Raji (cell line): ENCODE results near the gene HSP90B1.

Source experiments
- POLR2A ChIP-seq: IDR thresholded peaks from 2 replicates; pipeline ENCODE4 v1.6.1; 2011; ENCODE audit warnings: low read depth, low read length, control low read depth; ENCODE audit not compliant: insufficient read depth

HSP90B1 gene

GRCh38 chr12:103994235-103994634 lies 64.0 kb downstream of the HSP90B1 start:
- TF ChIP-seq POLR2A, result no peak

GRCh38 chr12:103996595-103996994 lies 66.4 kb downstream of the HSP90B1 start:
- TF ChIP-seq POLR2A, result no peak

GRCh38 chr12:103997286-103997900 lies 67.2 kb downstream of the HSP90B1 start:
- TF ChIP-seq POLR2A, result no peak
